Testis (tissue), 2 donors: ENCODE results near the gene BTG4.

ENCODE experiments used
- POLR2A ChIP-seq: fragments of 450-650 bp; IDR thresholded peaks from one replicate; pipeline ENCODE4 v1.6.1; 2017; ENCODE audit warnings: antibody characterized with exemption, mild to moderate bottlenecking, moderate library complexity
- TF ChIP-seq, protein P1 (sequence below), 3 experiments: fragments of 450-650 bp in 2 of 3; fragments of 200-600 bp in 1 of 3; sonication (generic) in 1 of 3; IDR thresholded peaks; one replicate each; pipeline ENCODE4 v1.5.1; 2016 to 2019; ENCODE audit warnings: antibody characterized with exemption in 3 of 3, mild to moderate bottlenecking in 2 of 3, moderate library complexity in 1 of 3

DNA sequence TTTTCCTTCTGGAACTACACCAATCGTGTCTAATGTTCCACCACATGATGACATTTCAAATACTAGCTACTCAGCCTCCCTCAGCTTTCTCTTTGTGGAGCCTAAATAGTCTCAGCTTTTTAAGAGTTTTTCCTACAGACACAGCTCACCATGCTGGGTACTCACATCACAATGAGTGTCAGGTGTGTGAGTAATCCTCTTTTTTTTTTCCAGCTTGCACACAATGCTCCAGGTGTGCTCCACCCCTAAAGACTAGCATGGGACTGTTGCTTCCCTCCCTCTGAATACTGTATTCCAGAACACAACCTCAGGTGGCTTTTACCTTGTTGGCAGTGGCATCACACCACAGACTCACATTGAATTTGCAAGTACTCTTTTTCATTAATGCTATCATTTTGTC, 11.7 kb downstream of the BTG4 start:
- TF ChIP-seq, protein P1, sequence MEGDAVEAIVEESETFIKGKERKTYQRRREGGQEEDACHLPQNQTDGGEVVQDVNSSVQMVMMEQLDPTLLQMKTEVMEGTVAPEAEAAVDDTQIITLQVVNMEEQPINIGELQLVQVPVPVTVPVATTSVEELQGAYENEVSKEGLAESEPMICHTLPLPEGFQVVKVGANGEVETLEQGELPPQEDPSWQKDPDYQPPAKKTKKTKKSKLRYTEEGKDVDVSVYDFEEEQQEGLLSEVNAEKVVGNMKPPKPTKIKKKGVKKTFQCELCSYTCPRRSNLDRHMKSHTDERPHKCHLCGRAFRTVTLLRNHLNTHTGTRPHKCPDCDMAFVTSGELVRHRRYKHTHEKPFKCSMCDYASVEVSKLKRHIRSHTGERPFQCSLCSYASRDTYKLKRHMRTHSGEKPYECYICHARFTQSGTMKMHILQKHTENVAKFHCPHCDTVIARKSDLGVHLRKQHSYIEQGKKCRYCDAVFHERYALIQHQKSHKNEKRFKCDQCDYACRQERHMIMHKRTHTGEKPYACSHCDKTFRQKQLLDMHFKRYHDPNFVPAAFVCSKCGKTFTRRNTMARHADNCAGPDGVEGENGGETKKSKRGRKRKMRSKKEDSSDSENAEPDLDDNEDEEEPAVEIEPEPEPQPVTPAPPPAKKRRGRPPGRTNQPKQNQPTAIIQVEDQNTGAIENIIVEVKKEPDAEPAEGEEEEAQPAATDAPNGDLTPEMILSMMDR (IDR thresholded peaks at IDR 0.05) = no peak
- TF ChIP-seq POLR2A = no peak
